H1 (cell line): ENCODE results near the gene TTC33. TPM values are rescaled to one million over a fixed set of nuclear protein-coding genes. Genes with fewer than 3 reads are reported as not detected.

ENCODE experiments used
- CHD7 ChIP-seq: fragments of 300-600 bp; sonication (generic); IDR thresholded peaks from 2 replicates; pipeline ENCODE4 v1.7.1; 2012; ENCODE audit warnings: low read length, moderate library complexity, mild to moderate bottlenecking, inconsistent platforms; ENCODE audit not compliant: insufficient replicate concordance
- JUND ChIP-seq: IDR thresholded peaks from 2 replicates; pipeline ENCODE4 v1.6.1; 2011; ENCODE audit warnings: mild to moderate bottlenecking, improper control_type of control experiment, low read length
- RXRA ChIP-seq: IDR thresholded peaks from 2 replicates; pipeline ENCODE4 v1.6.1; 2011; ENCODE audit warnings: low read depth, mild to moderate bottlenecking, low read length, moderate library complexity; ENCODE audit not compliant: insufficient read depth
- polyA plus RNA-seq, 7 experiments: library from polyadenylated mRNA; depleted of rRNA in 3 of 7; stranded (reverse) in 5 of 7; unstranded in 2 of 7; fragments of >200 nt in 5 of 7; fragments of 200-250 nt in 2 of 7; gene quantifications; 1 replicate in 5 of 7; 2 replicates in 1 of 7; 4 replicates in 1 of 7; pipeline versions ENCODE4 v1.2.1 to v1.2.3, GENCODE V29; 2011 to 2013; ENCODE audit warnings: missing spikeins in 2 of 7, mixed read lengths in 2 of 7
- total RNA-seq: library from RNA; stranded (reverse); fragmentation: NEBNext Ultra II Directional; extraction: Animal tissue kit (Norgen Biotek cat#: 25700); gene quantifications from 2 replicates; pipeline ENCODE4 v1.2.1, GENCODE V29; 2021

TTC33 gene
- total and polyA plus RNA-seq, 2 of the 8 experiments (the other 6 are each of a cell fraction or from before 2014, with no cell fraction given) = 1.2 to 12.6 TPM

GRCh38 chr5:40505031-40505430 is 250.7 kb downstream of the TTC33 start (continued):
- TF ChIP-seq CHD7 (no peak), JUND (no peak), RXRA (no peak)
